MM.1S (cell line): Measurements from ENCODE around the gene ADISSP.

Experiments
- CTCF ChIP-seq: fragments of 300-600 bp; sonication (generic); IDR thresholded peaks from 2 replicates; pipeline ENCODE4 v1.5.1; 2016; ENCODE audit warnings: antibody characterized with exemption, low read length, mixed read lengths
- EZH2 ChIP-seq: fragments of 300-600 bp; sonication (generic); optimal IDR thresholded peaks from 2 replicates; pipeline ENCODE3; 2017; ENCODE audit warnings: low read depth, mild to moderate bottlenecking, antibody characterized with exemption, low read length, mixed read lengths
- EZH2phosphoT487 ChIP-seq: fragments of 300-600 bp; sonication (generic); IDR thresholded peaks from 2 replicates; pipeline ENCODE4 v1.6.1; 2018; ENCODE audit warnings: antibody characterized with exemption, low read length

GRCh38 chr20:3743251-3743650, 24.3 kb downstream of the ADISSP start:
- TF ChIP-seq EZH2phosphoT487 (no peak), CTCF (no peak), EZH2 (no peak)
